ENCODE results near the gene PDIA5. TPM values are rescaled to one million over a fixed set of nuclear protein-coding genes. Genes with fewer than 3 reads are reported as not detected.

Gene PDIA5
- total RNA-seq, 1 experiment from 2014 or later = 41.5 TPM

- TF ChIP-seq E2F5 (CRISPR knock-in tag; IDR thresholded peaks at IDR 0.05) (no peak), JUN (CRISPR knock-in tag; IDR thresholded peaks at IDR 0.05) (no peak), ETV6 (CRISPR knock-in tag; IDR thresholded peaks at IDR 0.05) (no peak), ZBTB43 (CRISPR knock-in tag; IDR thresholded peaks at IDR 0.05) (no peak), PRRX2 (CRISPR knock-in tag; IDR thresholded peaks at IDR 0.05) (no peak), ZBTB21 (CRISPR knock-in tag; IDR thresholded peaks at IDR 0.05; ENCODE audit: borderline replicate concordance) (no peak), E2F4 (CRISPR knock-in tag; IDR thresholded peaks at IDR 0.05; ENCODE audit: borderline replicate concordance, low read depth) (no peak)
Observed at GRCh38 chr3:123167686-123168085, 100.9 kb downstream of the PDIA5 start (continued).

- no peak for TF ChIP-seq AFF4 (CRISPR knock-in tag; IDR thresholded peaks at IDR 0.05; ENCODE audit: borderline replicate concordance)
- no peak for TF ChIP-seq E2F4 (CRISPR knock-in tag; IDR thresholded peaks at IDR 0.05; ENCODE audit: borderline replicate concordance, low read depth)
- no peak for TF ChIP-seq FOXP1 (CRISPR knock-in tag; IDR thresholded peaks at IDR 0.05; ENCODE audit: borderline replicate concordance)
- no peak for TF ChIP-seq ATF3 (CRISPR knock-in tag; conservative IDR thresholded peaks at IDR 0.05)
- H3K4me3 Mint-ChIP-seq = no peak overlapping the region
- peaks cover 43% of the 10 kb centered on the region for H3K36me3 Mint-ChIP-seq
- H3K27ac Mint-ChIP-seq = no peak overlapping the region
- ChIA-PET CTCF (interaction anchor here (0.7 kb wide), 1 partner anchor 952 kb away, joined by 4 read pairs; no protein-coding TSS in a partner anchor), POLR2A (no interaction called here)
- peaks cover 23% of the 10 kb centered on the region for H3K9me3 Mint-ChIP-seq
- ATAC-seq (no peak), DNase-seq (ENCODE audit: low spot score) (no peak)
- H3K27me3 Mint-ChIP-seq (ENCODE audit: low read depth) = no peaks in the 10 kb centered on the region
- H3K4me1 Mint-ChIP-seq = no peaks in the 10 kb centered on the region
Observed at GRCh38 chr3:123168122-123168521, 101.3 kb downstream of the PDIA5 start.

GRCh38 chr3:123168605-123169004, 101.8 kb downstream of the PDIA5 start:
- Mint-ChIP-seq H3K27me3 (ENCODE audit: low read depth) (no peaks in the 10 kb centered on the region), H3K4me3 (no peak overlapping the region), H3K4me1 (no peaks in the 10 kb centered on the region), H3K9me3 (peaks cover 23% of the 10 kb centered on the region), H3K27ac (no peak overlapping the region), H3K36me3 (peaks cover 39% of the 10 kb centered on the region)
- POLR2A ChIA-PET = no interaction called here
- ATAC-seq = no peak
- no peak for DNase-seq (ENCODE audit: low spot score)
- CTCF ChIA-PET = interaction anchor here (0.5 to 0.7 kb wide), 2 partner anchors 410 to 953 kb away, joined by 3 to 4 read pairs; no protein-coding TSS in a partner anchor
- no peak for TF ChIP-seq FOXP1 (CRISPR knock-in tag; IDR thresholded peaks at IDR 0.05; ENCODE audit: borderline replicate concordance)
- no peak for TF ChIP-seq NR3C1 (CRISPR knock-in tag; conservative IDR thresholded peaks at IDR 0.05; ENCODE audit: low read depth)
- TF ChIP-seq ATF2 (CRISPR knock-in tag; IDR thresholded peaks at IDR 0.05; ENCODE audit: borderline replicate concordance, low read depth) = no peak
- TF ChIP-seq E2F1 (CRISPR knock-in tag; IDR thresholded peaks at IDR 0.05) = no peak
- TF ChIP-seq ELF4 (CRISPR knock-in tag; IDR thresholded peaks at IDR 0.05; ENCODE audit: low read depth) = no peak
- no peak for TF ChIP-seq CBFB (CRISPR knock-in tag; IDR thresholded peaks at IDR 0.05; ENCODE audit: low read depth)
- no peak for TF ChIP-seq ZNF121 (CRISPR knock-in tag; IDR thresholded peaks at IDR 0.05)
- no peak for TF ChIP-seq NFATC4 (CRISPR knock-in tag; IDR thresholded peaks at IDR 0.05)
- TF ChIP-seq AR (CRISPR knock-in tag; IDR thresholded peaks at IDR 0.05) = no peak

All from WTC11 (cell line).